Measurements from ENCODE around the gene PTPRF.

PTPRF gene

GRCh38 chr1:43648221-43648847 lies 117.7 kb downstream of the PTPRF start:
- TF ChIP-seq TAF1 (IDR thresholded peaks at IDR 0.05; ENCODE audit: borderline replicate concordance, insufficient read depth, low read length) (no peak), SIN3A (IDR thresholded peaks at IDR 0.05; ENCODE audit: borderline replicate concordance, insufficient read depth, low read length) (no peak), FOXP2 (optimal IDR thresholded peaks at IDR 0.05; ENCODE audit: borderline replicate concordance, extremely low read depth, extremely low read length, insufficient read depth) (no peak)

DNA sequence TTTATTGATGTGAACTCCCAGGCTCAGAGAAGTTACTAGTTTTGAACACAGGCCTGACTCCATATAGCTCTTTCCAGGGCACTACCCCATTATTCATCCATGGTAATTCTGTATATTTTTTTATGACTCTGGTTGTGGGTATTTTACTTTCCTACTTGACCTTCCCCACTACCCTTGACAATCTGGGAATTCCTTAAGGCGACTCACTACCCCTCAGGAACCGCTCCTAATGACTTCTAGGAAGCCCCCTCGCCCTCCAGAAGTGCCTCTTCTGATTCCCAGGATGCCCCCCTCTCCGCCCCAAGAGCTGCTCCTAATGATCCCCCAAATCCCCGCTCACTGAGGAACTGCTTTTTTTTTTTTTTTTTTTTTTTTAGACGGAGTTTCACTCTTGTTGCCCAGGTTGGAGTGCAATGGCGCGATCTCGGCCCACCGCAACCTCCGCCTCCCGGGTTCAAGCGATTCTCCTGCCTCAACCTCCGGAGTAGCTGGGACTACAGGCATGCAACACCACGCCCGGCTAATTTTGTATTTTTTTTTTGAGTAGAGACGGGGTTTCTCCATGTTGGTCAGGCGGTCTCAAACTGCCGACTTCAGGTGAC lies 118.3 kb downstream of the PTPRF start:
- TF ChIP-seq POLR2AphosphoS5 (IDR thresholded peaks at IDR 0.05; ENCODE audit: low read depth, low read length) = no peak
- no peak for TF ChIP-seq FOXP2 (optimal IDR thresholded peaks at IDR 0.05; ENCODE audit: borderline replicate concordance, extremely low read depth, extremely low read length, insufficient read depth)
- TF ChIP-seq SIN3A (IDR thresholded peaks at IDR 0.05; ENCODE audit: borderline replicate concordance, insufficient read depth, low read length) = no peak
- no peak for TF ChIP-seq TAF1 (IDR thresholded peaks at IDR 0.05; ENCODE audit: borderline replicate concordance, insufficient read depth, low read length)
- no peak for TF ChIP-seq REST (IDR thresholded peaks at IDR 0.05; ENCODE audit: insufficient read depth in 1 of 2, low read depth in 2 of 2, low read length in 2 of 2)

GRCh38 chr1:43650310-43651085 lies 119.8 kb downstream of the PTPRF start:
- TF ChIP-seq REST (IDR thresholded peaks at IDR 0.05; ENCODE audit: insufficient read depth in 1 of 2, low read depth in 2 of 2, low read length in 2 of 2) (no peak), SIN3A (IDR thresholded peaks at IDR 0.05; ENCODE audit: borderline replicate concordance, insufficient read depth, low read length) (peak; percentile 75; the same call in 1 of the 2 replicates), TAF1 (IDR thresholded peaks at IDR 0.05; ENCODE audit: borderline replicate concordance, insufficient read depth, low read length) (peak; percentile 82; the same call in 1 of the 2 replicates), POLR2AphosphoS5 (IDR thresholded peaks at IDR 0.05; ENCODE audit: low read depth, low read length) (peak; percentile 90), FOXP2 (optimal IDR thresholded peaks at IDR 0.05; ENCODE audit: borderline replicate concordance, extremely low read depth, extremely low read length, insufficient read depth) (peak; percentile 46)

DNA sequence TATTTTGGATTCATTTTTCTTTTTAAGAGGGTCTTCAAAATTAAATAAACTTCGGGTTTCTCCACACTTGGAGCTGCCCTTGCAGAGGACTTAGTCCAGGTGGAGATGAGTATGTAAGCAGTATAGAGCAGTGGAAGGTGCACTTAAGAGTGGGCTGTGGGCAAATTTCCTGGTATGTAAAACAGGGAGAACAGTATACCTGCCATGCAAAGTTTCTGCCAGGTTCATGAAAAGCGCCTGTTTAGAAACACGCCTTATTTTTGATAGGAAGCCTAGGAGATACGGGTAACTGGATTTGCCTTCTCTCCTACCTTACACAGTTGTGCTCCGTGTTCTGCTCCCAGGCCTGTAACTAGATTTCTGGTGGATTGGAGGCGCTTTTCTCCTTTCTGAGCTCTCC lies 120.5 kb downstream of the PTPRF start:
- TF ChIP-seq POLR2AphosphoS5 (IDR thresholded peaks at IDR 0.05; ENCODE audit: low read depth, low read length) = no peak
- TF ChIP-seq SIN3A (IDR thresholded peaks at IDR 0.05; ENCODE audit: borderline replicate concordance, insufficient read depth, low read length) = no peak
- no peak for TF ChIP-seq REST (IDR thresholded peaks at IDR 0.05; ENCODE audit: insufficient read depth in 1 of 2, low read depth in 2 of 2, low read length in 2 of 2)
- TF ChIP-seq TAF1 (IDR thresholded peaks at IDR 0.05; ENCODE audit: borderline replicate concordance, insufficient read depth, low read length) = no peak
- no peak for TF ChIP-seq FOXP2 (optimal IDR thresholded peaks at IDR 0.05; ENCODE audit: borderline replicate concordance, extremely low read depth, extremely low read length, insufficient read depth)

DNA sequence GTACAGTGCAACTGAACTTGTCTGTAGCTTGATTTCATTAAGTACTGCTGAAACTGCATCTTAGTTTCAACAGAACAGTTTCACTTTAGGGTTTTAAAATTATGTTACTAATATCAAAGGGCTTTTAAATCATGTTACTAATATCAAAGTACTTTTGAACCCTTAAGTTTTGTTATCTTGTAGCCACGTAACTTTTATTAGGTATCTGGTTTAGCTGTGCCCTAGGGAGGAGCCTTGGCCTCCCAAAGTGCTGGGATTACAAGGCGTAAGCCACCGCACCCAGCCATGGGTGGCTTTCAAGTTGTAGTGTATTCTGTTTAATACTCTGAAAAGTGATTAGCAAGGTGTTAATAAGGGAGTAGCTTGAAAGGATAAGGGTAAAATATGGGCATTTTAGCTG lies 121.2 kb downstream of the PTPRF start:
- TF ChIP-seq TAF1 (IDR thresholded peaks at IDR 0.05; ENCODE audit: borderline replicate concordance, insufficient read depth, low read length) (no peak), POLR2AphosphoS5 (IDR thresholded peaks at IDR 0.05; ENCODE audit: low read depth, low read length) (no peak)

All from PFSK-1 (cell line).